Upper lobe of left lung (tissue), 6 donors: ENCODE results near the gene DOK7. TPM values are rescaled to one million over a fixed set of nuclear protein-coding genes. Genes with fewer than 3 reads are reported as not detected.
A peak's percentile ranks its signal among the peaks of the same experiment; 100 is the strongest.

Source experiments
- ATAC-seq, 2 donors: fragments of 200-7000 bp; cut with Tn5 transposase; one replicate each; pipeline ENCODE4 v1.9.1; 2022; ENCODE audit warnings: mild to moderate bottlenecking in 2 of 2, moderate library complexity in 2 of 2; ENCODE audit not compliant: low FRiP score in 2 of 2
- DNase-seq, 2 donors: peaks; one replicate each; pipeline ENCODE4 v3.0.0-alpha.2; 2019 to 2020
- H3K27ac ChIP-seq, 4 donors: fragments of 200-600 bp; sonication (generic); one replicate each; pipeline ENCODE4 v1.5.1; 2016 to 2019
- H3K27me3 ChIP-seq, 4 donors: fragments of 200-600 bp; sonication (generic); one replicate each; pipeline ENCODE4 v1.5.1; 2017 to 2019
- H3K36me3 ChIP-seq, 4 donors: fragments of 200-600 bp; sonication (generic); one replicate each; pipeline ENCODE4 v1.5.1; 2016 to 2019
- H3K4me1 ChIP-seq, 4 donors: fragments of 200-600 bp; sonication (generic); one replicate each; pipeline ENCODE4 v1.5.1; 2018 to 2019
- H3K4me3 ChIP-seq, 4 donors: fragments of 200-600 bp; sonication (generic); one replicate each; pipeline ENCODE4 v1.5.1; 2017 to 2019; ENCODE audit warnings: mild to moderate bottlenecking in 2 of 4, moderate library complexity in 1 of 4
- H3K9me3 ChIP-seq, 4 donors: fragments of 200-600 bp; sonication (generic); one replicate each; pipeline ENCODE4 v1.5.1; 2018 to 2019
- CTCF ChIP-seq, 6 experiments: fragments of 450-650 bp in 4 of 6; fragments of 200-600 bp in 2 of 6; sonication (generic) in 2 of 6; IDR thresholded peaks; one replicate each; pipeline ENCODE4 v1.5.1; 2016 to 2019; ENCODE audit warnings: antibody characterized with exemption in 6 of 6
- EP300 ChIP-seq, 4 donors: sonication (generic); formaldehyde crosslinking; IDR thresholded peaks; one replicate each; pipeline ENCODE4 v1.5.1; 2017; ENCODE audit warnings: antibody characterized with exemption in 4 of 4, control low read depth in 2 of 4
- POLR2A ChIP-seq, 4 donors: fragments of 450-650 bp; IDR thresholded peaks; one replicate each; pipeline ENCODE4 v1.5.1; 2016 to 2017; ENCODE audit warnings: antibody characterized with exemption in 4 of 4, mild to moderate bottlenecking in 2 of 4
- POLR2AphosphoS5 ChIP-seq, 2 donors: sonication (generic); formaldehyde crosslinking; IDR thresholded peaks; one replicate each; pipeline ENCODE4 v1.5.1; 2017; ENCODE audit warnings: antibody characterized with exemption in 2 of 2
- WGBS, 2 donors: methylation state at CpG; one replicate each; pipeline ENCODE4 v1.1.5; 2017 to 2018; 5-methylcytosine and 5-hydroxymethylcytosine counted together
- total RNA-seq, 6 donors: library from RNA; depleted of rRNA in 4 of 6; stranded (reverse); fragments of >200 nt in 4 of 6; gene quantifications; one replicate each; pipeline versions ENCODE4 v1.1.0 to v1.2.1, GENCODE V29; 2016 to 2021
- donor health status: DM: no; HTN: no; CAD: no; lungs with moderate emphysema.
- donor health status: DM: no; HTN: yes; CAD: no; lungs with severe emphysema.

The DOK7 gene
- total RNA-seq, 6 donors from 2014 or later = 2.1 to 16.0 (median 4.0) TPM

DNA sequence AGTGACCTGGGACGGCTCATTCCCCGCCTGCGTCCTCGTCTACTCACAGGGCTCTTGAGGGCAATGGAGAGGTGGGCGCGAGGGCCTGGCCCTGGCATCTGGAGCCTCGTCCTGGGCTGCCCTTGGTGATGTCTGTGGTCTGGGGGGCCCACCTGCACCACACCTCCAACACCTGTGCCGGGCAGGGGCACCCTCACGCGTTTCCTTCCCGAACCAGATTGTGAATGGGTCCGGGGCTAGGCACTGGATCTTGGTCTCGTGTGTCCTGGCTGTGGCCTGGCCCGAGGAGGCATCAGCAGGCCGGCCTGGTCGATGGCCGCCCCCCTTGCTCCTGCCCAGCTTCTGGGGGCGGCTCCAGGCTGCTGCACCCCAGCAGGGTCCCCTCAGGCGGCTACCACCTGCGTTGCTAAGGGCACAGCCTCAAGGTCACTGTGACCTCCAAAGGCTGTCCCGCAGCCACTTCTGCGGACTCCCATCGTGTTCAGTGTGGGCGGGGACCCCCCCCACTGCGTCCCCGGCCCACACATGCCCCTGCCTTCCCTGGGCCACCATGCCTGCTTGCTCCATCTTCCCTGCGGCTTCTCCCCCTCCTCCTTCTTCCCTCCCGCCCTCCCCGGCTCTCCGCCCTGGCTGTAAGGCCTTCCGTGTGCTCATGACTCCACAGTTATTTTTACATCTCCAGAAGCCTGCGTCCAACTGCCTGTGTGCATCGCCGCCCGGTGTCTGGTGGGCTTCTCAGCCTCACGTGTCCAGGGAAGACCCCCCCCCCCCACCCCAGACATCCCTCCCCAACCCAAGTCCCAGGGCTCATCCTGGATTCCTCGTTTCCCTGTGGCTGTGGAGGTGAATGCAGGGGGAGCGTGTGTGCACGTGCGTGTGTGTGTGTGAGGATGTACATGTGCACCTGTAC is 3.8 kb downstream of the DOK7 start:
- DNase-seq (peak in 1 of 2 donors; percentile 68), ATAC-seq (no peak)
- WGBS, 2 donors = 79 to 86% methylated on average over 31 to 38 of the region's 40 CpGs
- Histone ChIP-seq H3K27ac (no peak overlapping the region), H3K4me1 (peaks cover 7 to 31% (median 17%) of the 10 kb centered on the region in 4 donors), H3K4me3 (no peak overlapping the region), H3K27me3 (peaks cover 0 to 12% (median 5%) of the 10 kb centered on the region in 4 donors), H3K36me3 (no peaks in the 10 kb centered on the region), H3K9me3 (no peaks in the 10 kb centered on the region)
- TF ChIP-seq POLR2AphosphoS5 (IDR thresholded peaks at IDR 0.05) (no peak), POLR2A (IDR thresholded peaks at IDR 0.05) (no peak), CTCF (IDR thresholded peaks at IDR 0.05) (no peak), EP300 (IDR thresholded peaks at IDR 0.05) (no peak)

DNA sequence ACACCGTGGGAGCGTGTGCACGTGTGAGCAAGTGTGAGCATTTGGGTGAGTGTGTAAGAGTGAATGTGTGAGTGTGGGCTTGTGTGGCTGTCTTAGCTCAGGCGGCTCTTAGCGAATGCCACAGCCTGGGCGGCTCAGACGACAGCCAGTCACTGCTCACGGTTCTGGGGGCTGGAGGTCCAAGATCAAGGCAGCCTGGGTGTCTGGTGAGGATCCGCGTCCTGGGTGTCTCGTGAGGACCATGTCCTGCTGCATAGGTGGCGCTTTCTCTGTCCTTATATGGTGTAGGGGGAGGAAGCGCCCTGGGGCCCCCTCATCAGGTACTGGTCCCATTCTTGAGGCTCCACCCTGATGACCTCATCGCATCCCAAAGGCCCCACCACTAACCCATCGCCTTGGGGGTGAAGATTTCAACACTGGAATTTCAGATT is 4.5 kb downstream of the DOK7 start:
- no peaks in the 10 kb centered on the region for H3K9me3 ChIP-seq
- WGBS, 2 donors = 66 to 87% methylated on average over 8 to 15 of the region's 15 CpGs
- no peak for ATAC-seq
- peak in 1 of 2 donors; percentile 37 for DNase-seq
- H3K27ac ChIP-seq = no peak overlapping the region
- TF ChIP-seq POLR2A (IDR thresholded peaks at IDR 0.05) (no peak), CTCF (IDR thresholded peaks at IDR 0.05) (no peak), POLR2AphosphoS5 (IDR thresholded peaks at IDR 0.05) (no peak), EP300 (IDR thresholded peaks at IDR 0.05) (no peak)
- peaks cover 0 to 12% (median 5%) of the 10 kb centered on the region in 4 donors for H3K27me3 ChIP-seq
- peaks cover 7 to 27% (median 12%) of the 10 kb centered on the region in 4 donors for H3K4me1 ChIP-seq
- H3K36me3 ChIP-seq = no peaks in the 10 kb centered on the region
- no peak overlapping the region for H3K4me3 ChIP-seq

DNA sequence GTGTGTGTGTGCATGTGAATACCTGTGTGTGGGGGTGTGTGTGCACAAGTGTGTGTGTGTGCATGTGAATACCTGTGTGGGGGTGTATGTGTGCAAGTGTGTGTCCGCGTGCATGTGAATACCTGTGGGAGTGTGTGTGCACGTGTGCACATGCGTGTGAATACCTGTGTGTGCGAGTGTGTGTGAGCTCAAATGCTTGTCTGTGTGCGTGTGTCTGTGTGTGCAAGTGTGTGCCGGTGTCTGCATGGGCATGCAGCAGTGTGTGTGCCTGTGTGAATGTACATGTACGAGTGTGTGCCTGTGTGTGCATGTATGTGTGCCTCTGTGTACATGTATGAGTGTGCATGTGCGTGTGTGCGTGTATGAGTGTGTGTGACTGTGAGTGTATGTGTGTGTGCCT is 5.0 kb downstream of the DOK7 start:
- DNase-seq = no peak
- no peak for TF ChIP-seq POLR2AphosphoS5 (IDR thresholded peaks at IDR 0.05)
- TF ChIP-seq CTCF (IDR thresholded peaks at IDR 0.05) = no peak
- TF ChIP-seq POLR2A (IDR thresholded peaks at IDR 0.05) = no peak
- TF ChIP-seq EP300 (IDR thresholded peaks at IDR 0.05) = no peak
- WGBS, 2 donors = 88 to 89% methylated on average over 10 of the region's 10 CpGs

DNA sequence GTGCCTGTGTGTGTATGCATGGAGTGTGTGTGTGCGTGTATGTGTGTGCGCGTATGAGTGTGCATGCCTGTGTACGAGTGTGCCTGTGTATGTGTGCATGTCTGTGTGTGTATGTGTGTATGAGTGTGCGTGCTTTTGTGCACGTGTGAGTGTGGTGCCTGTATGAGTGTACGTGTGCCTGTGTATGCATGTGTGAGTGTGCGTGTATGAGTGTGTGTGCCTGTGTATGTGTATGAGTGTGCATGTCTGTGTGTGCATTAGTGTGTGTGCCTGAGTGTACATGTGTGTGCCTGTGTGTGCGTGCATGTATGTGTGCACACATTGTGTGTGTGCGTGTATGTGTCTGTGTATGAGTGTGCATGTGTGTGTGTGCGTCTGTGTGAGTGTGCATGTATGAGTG is 5.7 kb downstream of the DOK7 start:
- peaks cover 0 to 15% (median 3%) of the 10 kb centered on the region in 4 donors for H3K4me1 ChIP-seq
- no peaks in the 10 kb centered on the region for H3K9me3 ChIP-seq
- TF ChIP-seq POLR2A (IDR thresholded peaks at IDR 0.05) = no peak
- no peak for TF ChIP-seq CTCF (IDR thresholded peaks at IDR 0.05)
- TF ChIP-seq POLR2AphosphoS5 (IDR thresholded peaks at IDR 0.05) = no peak
- no peak for TF ChIP-seq EP300 (IDR thresholded peaks at IDR 0.05)
- H3K36me3 ChIP-seq = no peaks in the 10 kb centered on the region
- no peak overlapping the region for H3K27ac ChIP-seq
- peaks cover 0 to 2% (median under 1%) of the 10 kb centered on the region in 4 donors for H3K27me3 ChIP-seq
- DNase-seq (no peak), ATAC-seq (no peak)
- 85 to 86% methylated on average over 11 of the region's 11 CpGs for WGBS, 2 donors
- no peak overlapping the region for H3K4me3 ChIP-seq

More for the DNA sequence above, 5.0 kb downstream of the DOK7 start:
- Histone ChIP-seq H3K4me1 (peaks cover 6 to 21% (median 8%) of the 10 kb centered on the region in 4 donors), H3K36me3 (no peaks in the 10 kb centered on the region), H3K4me3 (no peak overlapping the region), H3K27ac (no peak overlapping the region), H3K9me3 (no peaks in the 10 kb centered on the region), H3K27me3 (peaks cover 0 to 8% (median 4%) of the 10 kb centered on the region in 4 donors)
- ATAC-seq = no peak
